PC-9 (cell line): ENCODE measurements around the gene MICAL3. TPM values are rescaled to one million over a fixed set of nuclear protein-coding genes. Genes with fewer than 3 reads are reported as not detected.
A peak's percentile ranks its signal among the peaks of the same experiment; 100 is the strongest.

Experiments
- BruUV-seq: library from RNA; stranded (reverse); fragments of 400-500 nt; replicated peaks from 2 replicates; lab custom pipeline; 2021; lab: Mats Ljungman, UMichigan
- CTCF ChIA-PET: fragments of 300-600 bp; sonication (Branson Sonifier 250); formaldehyde crosslinking; loops from one replicate; lab custom pipeline; 2022; ENCODE audit warnings: antibody characterized with exemption; lab: Charles Lee
- POLR2A ChIA-PET: fragments of 300-600 bp; sonication (Branson Sonifier 250); formaldehyde crosslinking; loops from one replicate; lab custom pipeline; 2022; ENCODE audit warnings: antibody characterized with exemption; ENCODE audit not compliant: unreplicated experiment; lab: Charles Lee
- DNase-seq, 2 experiments: peaks; one replicate each; pipeline versions ENCODE4 v3.0.0 to v3.0.0-alpha.2; 2015 to 2022; ENCODE audit warnings: mixed read lengths in 1 of 2
- H2AFZ ChIP-seq: fragments of 200-600 bp; sonication (generic); 2 replicates; pipeline ENCODE4 v1.8.1; 2017; ENCODE audit warnings: antibody characterized with exemption
- H3F3A ChIP-seq: fragments of 200-600 bp; sonication (generic); 2 replicates; pipeline ENCODE4 v1.8.1; 2017; ENCODE audit warnings: antibody characterized with exemption, mild to moderate bottlenecking, low read depth; ENCODE audit not compliant: insufficient read depth
- H3K27ac ChIP-seq: fragments of 200-600 bp; sonication (generic); 2 replicates; pipeline ENCODE4 v1.6.1; 2016; ENCODE audit warnings: mixed run types
- H3K27me3 ChIP-seq: fragments of 200-600 bp; sonication (generic); 2 replicates; pipeline ENCODE4 v1.6.1; 2016; ENCODE audit warnings: low read depth, mixed run types; ENCODE audit not compliant: insufficient read depth
- H3K36me3 ChIP-seq: fragments of 200-600 bp; sonication (generic); 2 replicates; pipeline ENCODE4 v1.6.1; 2016; ENCODE audit warnings: low read depth, mixed run types
- H3K4me1 ChIP-seq: fragments of 200-600 bp; sonication (generic); replicated peaks from 2 replicates; pipeline ENCODE4 v1.6.1; 2016; ENCODE audit warnings: mixed run types; ENCODE audit not compliant: insufficient read depth
- H3K4me2 ChIP-seq: fragments of 200-600 bp; sonication (generic); 2 replicates; pipeline ENCODE4 v1.6.1; 2017; ENCODE audit warnings: mixed run types
- H3K4me3 ChIP-seq: fragments of 200-600 bp; sonication (generic); 2 replicates; pipeline ENCODE4 v1.6.1; 2016; ENCODE audit warnings: mixed run types
- H3K79me2 ChIP-seq: fragments of 200-600 bp; sonication (generic); 2 replicates; pipeline ENCODE4 v1.6.1; 2017; ENCODE audit warnings: low read depth, mixed run types
- H3K9me2 ChIP-seq: fragments of 200-600 bp; sonication (generic); 2 replicates; pipeline ENCODE4 v1.8.1; 2017; ENCODE audit warnings: mild to moderate bottlenecking; ENCODE audit not compliant: insufficient read depth
- H3K9me3 ChIP-seq: fragments of 200-600 bp; sonication (generic); 2 replicates; pipeline ENCODE4 v1.8.1; 2016; ENCODE audit warnings: low read depth; ENCODE audit not compliant: insufficient read depth
- H4K20me1 ChIP-seq: fragments of 200-600 bp; sonication (generic); 2 replicates; pipeline ENCODE4 v1.8.1; 2017; ENCODE audit not compliant: insufficient read depth
- EZH2 ChIP-seq: fragments of 200-600 bp; sonication (generic); IDR thresholded peaks from 2 replicates; pipeline ENCODE4 v1.8.0; 2017; ENCODE audit warnings: antibody characterized with exemption, low read depth
- intact Hi-C: fragments of 100-400 bp; cut with micrococcal nuclease; formaldehyde crosslinking; loops from one replicate; pipeline ENCODE4 v1.10.0; 2022; ENCODE audit not compliant: unreplicated experiment
- total RNA-seq: library from RNA; stranded (reverse); gene quantifications from 2 replicates; pipeline ENCODE4 v1.2.3, GENCODE V29; 2021
- TF ChIP-seq, protein P1 (sequence below): fragments of 200-600 bp; sonication (generic); conservative IDR thresholded peaks from 2 replicates; pipeline ENCODE4 v1.6.1; 2017; ENCODE audit warnings: mixed run types, antibody characterized with exemption, mild to moderate bottlenecking, moderate library complexity

MICAL3 gene
- total RNA-seq, 1 experiment from 2014 or later = 27.4 TPM

DNA sequence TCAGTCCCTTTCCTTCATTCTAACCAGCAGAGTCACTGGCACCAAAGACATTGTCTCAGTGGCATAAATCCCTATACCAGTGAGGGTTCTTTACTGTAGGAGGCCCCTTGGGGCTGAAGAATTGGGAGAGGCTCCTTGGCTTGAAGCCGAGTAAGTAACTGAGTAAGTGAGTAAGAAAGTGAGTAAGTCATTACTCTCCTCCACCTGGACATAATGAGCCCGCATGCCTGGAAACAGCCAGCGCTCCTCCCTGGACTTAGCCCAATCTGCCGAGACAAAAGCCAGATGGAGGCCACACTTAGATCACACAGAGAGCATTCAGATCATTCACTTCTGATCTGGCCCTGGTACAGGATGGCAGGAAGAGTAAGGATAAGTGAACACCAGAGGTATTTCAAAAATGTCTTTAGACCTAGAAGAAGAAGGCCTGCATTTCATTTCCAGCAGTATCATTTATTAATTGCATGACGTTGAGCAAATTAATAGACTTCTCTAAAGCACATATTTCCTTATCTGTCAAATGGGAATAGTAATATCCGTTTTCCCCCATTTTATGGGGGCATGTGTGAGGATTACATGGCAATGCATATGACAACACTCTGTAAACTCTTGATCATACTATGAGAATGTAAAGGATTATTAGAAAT lies 8.2 kb upstream of the MICAL3 start:
- Histone ChIP-seq H3K4me1 (peaks cover 48% of the 10 kb centered on the region), H3K36me3 (no peaks in the 10 kb centered on the region), H3K4me3 (peak overlapping the region; percentile 24; the same call in 1 of the 2 replicates), H2AFZ (no peak overlapping the region), H3K27ac (peak overlapping the region; percentile 91), H4K20me1 (no peaks in the 10 kb centered on the region), H3K9me2 (no peaks in the 10 kb centered on the region), H3F3A (peaks cover 29% of the 10 kb centered on the region), H3K9me3 (no peaks in the 10 kb centered on the region), H3K79me2 (no peaks in the 10 kb centered on the region), H3K27me3 (no peaks in the 10 kb centered on the region), H3K4me2 (peak overlapping the region; percentile 69)
- DNase-seq = peak; percentile 64 to 83
- TF ChIP-seq, protein P1, sequence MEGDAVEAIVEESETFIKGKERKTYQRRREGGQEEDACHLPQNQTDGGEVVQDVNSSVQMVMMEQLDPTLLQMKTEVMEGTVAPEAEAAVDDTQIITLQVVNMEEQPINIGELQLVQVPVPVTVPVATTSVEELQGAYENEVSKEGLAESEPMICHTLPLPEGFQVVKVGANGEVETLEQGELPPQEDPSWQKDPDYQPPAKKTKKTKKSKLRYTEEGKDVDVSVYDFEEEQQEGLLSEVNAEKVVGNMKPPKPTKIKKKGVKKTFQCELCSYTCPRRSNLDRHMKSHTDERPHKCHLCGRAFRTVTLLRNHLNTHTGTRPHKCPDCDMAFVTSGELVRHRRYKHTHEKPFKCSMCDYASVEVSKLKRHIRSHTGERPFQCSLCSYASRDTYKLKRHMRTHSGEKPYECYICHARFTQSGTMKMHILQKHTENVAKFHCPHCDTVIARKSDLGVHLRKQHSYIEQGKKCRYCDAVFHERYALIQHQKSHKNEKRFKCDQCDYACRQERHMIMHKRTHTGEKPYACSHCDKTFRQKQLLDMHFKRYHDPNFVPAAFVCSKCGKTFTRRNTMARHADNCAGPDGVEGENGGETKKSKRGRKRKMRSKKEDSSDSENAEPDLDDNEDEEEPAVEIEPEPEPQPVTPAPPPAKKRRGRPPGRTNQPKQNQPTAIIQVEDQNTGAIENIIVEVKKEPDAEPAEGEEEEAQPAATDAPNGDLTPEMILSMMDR = no peak
- no peak for TF ChIP-seq EZH2
- intact Hi-C loops = loop anchor here (2.0 kb wide), 1 partner anchor 32 kb away; no protein-coding TSS in a partner anchor
- POLR2A ChIA-PET = no interaction called here
- CTCF ChIA-PET = no interaction called here
- BruUV-seq = no TSS peak

DNA sequence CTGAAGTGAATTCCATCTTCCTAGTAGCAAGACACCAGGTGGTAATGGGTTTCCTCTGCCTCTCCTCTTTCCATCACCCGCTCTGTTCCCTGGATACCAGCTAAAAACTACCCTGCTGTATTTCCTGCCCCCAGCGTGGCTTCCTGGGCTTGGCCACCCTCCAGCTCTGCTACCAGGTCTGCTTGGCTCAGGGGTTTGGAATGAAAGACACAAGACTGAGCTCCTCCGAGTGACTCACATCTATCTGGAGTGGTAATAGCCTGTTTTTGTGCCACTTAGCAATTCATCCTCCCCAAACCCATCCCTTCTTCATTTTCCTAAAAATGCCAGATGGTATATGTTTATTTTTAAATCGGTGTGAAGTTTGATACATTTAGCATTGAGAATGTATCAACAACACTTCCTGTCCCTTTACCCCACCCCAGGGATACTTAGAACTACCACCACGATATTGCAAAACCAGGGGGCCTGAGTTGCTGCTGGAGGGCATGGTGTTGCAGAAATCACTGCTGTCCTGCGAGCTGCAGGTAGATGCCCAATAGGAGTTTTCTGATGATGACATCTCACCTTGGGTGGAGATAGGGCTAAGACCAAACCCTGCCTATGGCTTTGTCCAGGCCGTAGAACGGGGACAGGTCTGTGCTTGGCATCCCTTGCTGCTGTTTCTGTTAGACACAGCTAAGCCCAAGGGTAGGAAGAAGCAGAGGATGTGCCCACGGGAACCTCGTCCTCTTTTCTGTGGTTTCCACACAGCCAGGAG lies 7.5 kb upstream of the MICAL3 start:
- no peaks in the 10 kb centered on the region for H3K79me2 ChIP-seq
- no peaks in the 10 kb centered on the region for H3K27me3 ChIP-seq
- TF ChIP-seq EZH2 = no peak
- TF ChIP-seq, protein P1 = no peak
- no peaks in the 10 kb centered on the region for H4K20me1 ChIP-seq
- H3K4me2 ChIP-seq = peak overlapping the region; percentile 69
- ChIA-PET POLR2A (interaction anchor here (0.5 to 0.8 kb wide), 2 partner anchors 46 to 107 kb away, joined by 4 read pairs; no protein-coding TSS in a partner anchor), CTCF (no interaction called here)
- H3K36me3 ChIP-seq = no peaks in the 10 kb centered on the region
- peaks cover 29% of the 10 kb centered on the region for H3F3A ChIP-seq
- peaks cover 48% of the 10 kb centered on the region for H3K4me1 ChIP-seq
- TSS peak; percentile 57 for BruUV-seq
- no peaks in the 10 kb centered on the region for H3K9me2 ChIP-seq
- H3K9me3 ChIP-seq = no peaks in the 10 kb centered on the region
- H3K4me3 ChIP-seq = peak overlapping the region; percentile 24; the same call in 1 of the 2 replicates
- peak overlapping the region; percentile 91 for H3K27ac ChIP-seq
- peak; percentile 80 to 90 for DNase-seq
- H2AFZ ChIP-seq = no peak overlapping the region
- intact Hi-C loops = loop anchor here (2.0 kb wide), 1 partner anchor 31 kb away; no protein-coding TSS in a partner anchor

DNA sequence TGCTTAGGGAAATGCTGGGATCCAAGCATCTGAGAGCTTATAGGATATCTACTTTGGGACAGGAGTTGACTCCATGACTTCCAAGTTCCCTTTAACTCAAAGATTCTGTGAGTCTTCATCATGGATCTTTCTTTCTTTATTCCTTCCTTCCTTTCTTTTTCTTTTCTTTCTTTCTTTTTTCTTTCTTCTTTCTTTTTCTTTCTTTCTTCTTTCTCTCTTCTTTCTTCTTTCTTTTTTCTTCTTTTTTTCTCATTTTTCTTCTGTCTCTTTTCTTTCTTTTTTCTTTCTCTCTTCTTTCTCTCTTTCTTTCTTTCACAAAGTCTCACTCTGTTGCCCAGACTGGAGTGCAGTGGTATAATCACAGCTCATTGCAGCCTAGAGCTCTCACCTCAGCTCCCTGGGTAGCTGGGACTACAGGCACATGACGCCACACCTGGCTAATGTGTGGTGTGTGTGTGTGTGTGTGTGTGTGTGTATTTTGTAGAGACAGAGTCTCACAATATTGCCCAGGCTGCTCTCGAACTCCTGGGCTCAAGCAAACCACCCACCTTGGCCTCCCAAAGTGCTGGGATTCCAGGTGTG lies 5.4 kb upstream of the MICAL3 start:
- BruUV-seq = no TSS peak
- intact Hi-C loops = no loop called here
- POLR2A ChIA-PET = no interaction called here
- H3K79me2 ChIP-seq = no peaks in the 10 kb centered on the region
- H4K20me1 ChIP-seq = no peaks in the 10 kb centered on the region
- no peaks in the 10 kb centered on the region for H3K36me3 ChIP-seq
- TF ChIP-seq EZH2 = no peak
- TF ChIP-seq, protein P1 = no peak
- no peak overlapping the region for H2AFZ ChIP-seq
- no peak for DNase-seq
- H3K4me2 ChIP-seq = no peak overlapping the region
- H3F3A ChIP-seq = peaks cover 29% of the 10 kb centered on the region
- H3K27me3 ChIP-seq = no peaks in the 10 kb centered on the region
- no peaks in the 10 kb centered on the region for H3K9me3 ChIP-seq
- no peak overlapping the region for H3K27ac ChIP-seq
- H3K4me3 ChIP-seq = no peak overlapping the region
- no peaks in the 10 kb centered on the region for H3K9me2 ChIP-seq
- H3K4me1 ChIP-seq = peaks cover 37% of the 10 kb centered on the region
- CTCF ChIA-PET = no interaction called here
